Glutamatergic neuron (in vitro differentiated cells): ENCODE results near the gene CLEC9A. TPM values are rescaled to one million over a fixed set of nuclear protein-coding genes. Genes with fewer than 3 reads are reported as not detected.

ENCODE experiments used
- DNase-seq: peaks from one replicate; pipeline ENCODE4 v3.0.0; 2022
- H3K27ac Mint-ChIP-seq: one replicate; pipeline ENCODE4 v1.8.0; 2020; ENCODE audit warnings: mild to moderate bottlenecking, mixed read lengths, inconsistent platforms; ENCODE audit not compliant: unreplicated experiment
- H3K27me3 Mint-ChIP-seq: one replicate; pipeline ENCODE4 v1.8.0; 2020; ENCODE audit warnings: mild to moderate bottlenecking, moderate library complexity, mixed read lengths, inconsistent platforms; ENCODE audit not compliant: unreplicated experiment
- H3K36me3 Mint-ChIP-seq: one replicate; pipeline ENCODE4 v1.8.0; 2020; ENCODE audit warnings: mild to moderate bottlenecking, mixed read lengths, inconsistent platforms; ENCODE audit not compliant: unreplicated experiment
- H3K4me1 Mint-ChIP-seq: one replicate; pipeline ENCODE4 v1.8.0; 2020; ENCODE audit warnings: mild to moderate bottlenecking, low read depth, mixed read lengths, inconsistent platforms; ENCODE audit not compliant: unreplicated experiment
- H3K4me3 Mint-ChIP-seq: one replicate; pipeline ENCODE4 v1.8.0; 2020; ENCODE audit warnings: mild to moderate bottlenecking, mixed read lengths, inconsistent platforms; ENCODE audit not compliant: unreplicated experiment
- H3K9me3 Mint-ChIP-seq: one replicate; pipeline ENCODE4 v1.8.0; 2020; ENCODE audit warnings: mild to moderate bottlenecking, moderate library complexity, mixed read lengths, inconsistent platforms; ENCODE audit not compliant: unreplicated experiment
- total RNA-seq: library from RNA; stranded (reverse); fragmentation: NEBNext Ultra II Directional; extraction: Animal tissue kit (Norgen Biotek cat#: 25700); gene quantifications from one replicate; pipeline ENCODE4 v1.2.1, GENCODE V29; 2021; ENCODE audit not compliant: unreplicated experiment
- TF ChIP-seq, protein P1 (sequence below): fragments of 200-600 bp; sonication (generic); IDR thresholded peaks from one replicate; pipeline ENCODE4 v1.5.0; 2021; ENCODE audit not compliant: partially characterized antibody, unreplicated experiment

CLEC9A gene
- total RNA-seq, 1 donor from 2014 or later = not detected

- Mint-ChIP-seq H3K27ac (no peak overlapping the region), H3K27me3 (peaks cover 1% of the 10 kb centered on the region), H3K4me3 (no peak overlapping the region), H3K4me1 (no peaks in the 10 kb centered on the region), H3K9me3 (peaks cover 5% of the 10 kb centered on the region), H3K36me3 (peaks cover 18% of the 10 kb centered on the region)
- TF ChIP-seq, protein P1, sequence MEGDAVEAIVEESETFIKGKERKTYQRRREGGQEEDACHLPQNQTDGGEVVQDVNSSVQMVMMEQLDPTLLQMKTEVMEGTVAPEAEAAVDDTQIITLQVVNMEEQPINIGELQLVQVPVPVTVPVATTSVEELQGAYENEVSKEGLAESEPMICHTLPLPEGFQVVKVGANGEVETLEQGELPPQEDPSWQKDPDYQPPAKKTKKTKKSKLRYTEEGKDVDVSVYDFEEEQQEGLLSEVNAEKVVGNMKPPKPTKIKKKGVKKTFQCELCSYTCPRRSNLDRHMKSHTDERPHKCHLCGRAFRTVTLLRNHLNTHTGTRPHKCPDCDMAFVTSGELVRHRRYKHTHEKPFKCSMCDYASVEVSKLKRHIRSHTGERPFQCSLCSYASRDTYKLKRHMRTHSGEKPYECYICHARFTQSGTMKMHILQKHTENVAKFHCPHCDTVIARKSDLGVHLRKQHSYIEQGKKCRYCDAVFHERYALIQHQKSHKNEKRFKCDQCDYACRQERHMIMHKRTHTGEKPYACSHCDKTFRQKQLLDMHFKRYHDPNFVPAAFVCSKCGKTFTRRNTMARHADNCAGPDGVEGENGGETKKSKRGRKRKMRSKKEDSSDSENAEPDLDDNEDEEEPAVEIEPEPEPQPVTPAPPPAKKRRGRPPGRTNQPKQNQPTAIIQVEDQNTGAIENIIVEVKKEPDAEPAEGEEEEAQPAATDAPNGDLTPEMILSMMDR = no peak
- DNase-seq = no peak
These were observed 55.9 kb downstream of the CLEC9A start for GRCh38 chr12:10086387-10086786.

DNA sequence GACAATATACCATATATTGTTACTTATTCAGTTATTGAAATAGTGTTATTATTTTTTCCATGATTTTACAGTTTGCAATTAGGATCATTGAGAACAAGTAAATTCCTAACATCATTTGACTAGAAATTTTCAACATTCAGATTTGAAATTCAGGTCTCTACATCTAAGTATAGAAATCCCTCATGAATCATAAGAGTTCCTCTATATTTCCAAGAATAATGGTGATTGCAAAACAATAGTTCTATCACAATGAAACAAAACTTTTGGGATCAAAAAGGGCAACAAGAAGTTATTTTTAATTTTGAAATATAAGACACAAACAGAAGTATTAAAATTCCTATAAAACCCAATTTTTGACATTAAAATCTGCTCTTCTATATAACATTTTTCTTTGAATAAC is 57.5 kb downstream of the CLEC9A start:
- Mint-ChIP-seq H3K4me3 (no peak overlapping the region), H3K27me3 (peaks cover 1% of the 10 kb centered on the region), H3K9me3 (peaks cover 2% of the 10 kb centered on the region), H3K27ac (no peak overlapping the region), H3K36me3 (peaks cover 16% of the 10 kb centered on the region), H3K4me1 (no peaks in the 10 kb centered on the region)
- TF ChIP-seq, protein P1 = no peak
- no peak for DNase-seq

GRCh38 chr12:10088955-10089900 is 58.7 kb downstream of the CLEC9A start:
- TF ChIP-seq, protein P1 = no peak
- no peaks in the 10 kb centered on the region for H3K9me3 Mint-ChIP-seq
- no peaks in the 10 kb centered on the region for H3K4me1 Mint-ChIP-seq
- peaks cover 7% of the 10 kb centered on the region for H3K36me3 Mint-ChIP-seq
- H3K27me3 Mint-ChIP-seq = no peaks in the 10 kb centered on the region
- H3K27ac Mint-ChIP-seq = no peak overlapping the region
- DNase-seq = no peak
- H3K4me3 Mint-ChIP-seq = no peak overlapping the region

- Mint-ChIP-seq H3K27me3 (no peaks in the 10 kb centered on the region), H3K4me3 (no peak overlapping the region), H3K36me3 (no peaks in the 10 kb centered on the region), H3K27ac (no peak overlapping the region), H3K4me1 (no peaks in the 10 kb centered on the region), H3K9me3 (no peaks in the 10 kb centered on the region)
- TF ChIP-seq, protein P1 = no peak
- DNase-seq = no peak
These were observed 64.3 kb downstream of the CLEC9A start for GRCh38 chr12:10094646-10095395.
